Measurements from ENCODE around the gene NUP43. TPM values are rescaled to one million over a fixed set of nuclear protein-coding genes. Genes with fewer than 3 reads are reported as not detected.
"Not testable (repeated sequence)": the region's sequence is repeated elsewhere in the genome, so short reads cannot be mapped to it uniquely, and the experiment has no call there.

Gene NUP43
- polyA plus RNA-seq, 4 donors: 28.7 to 45.6 (median 44.3) TPM

- no peak for DNase-seq (ENCODE audit: low read depth in 4 of 4, low spot score in 3 of 4)
Observed at GRCh38 chr6:149698175-149698574, 48.2 kb downstream of the NUP43 start.

GRCh38 chr6:149696901-149697300 is 49.4 kb downstream of the NUP43 start:
- no peak for DNase-seq (ENCODE audit: low read depth in 4 of 4, low spot score in 3 of 4)

- DNase-seq (ENCODE audit: low read depth in 4 of 4, low spot score in 3 of 4): no peak
Observed at GRCh38 chr6:149694921-149695320, 51.4 kb downstream of the NUP43 start.

GRCh38 chr6:149691201-149691600 is 55.1 kb downstream of the NUP43 start:
- DNase-seq (ENCODE audit: low read depth in 4 of 4, low spot score in 3 of 4): no peak

GRCh38 chr6:149686230-149686629 is 60.1 kb downstream of the NUP43 start:
- DNase-seq (ENCODE audit: low read depth in 4 of 4, low spot score in 3 of 4): no peak

GRCh38 chr6:149683256-149683859 is 63.0 kb downstream of the NUP43 start:
- no peak for DNase-seq (ENCODE audit: low read depth in 4 of 4, low spot score in 3 of 4)

- DNase-seq (ENCODE audit: low read depth in 4 of 4, low spot score in 3 of 4): not testable (repeated sequence)
Observed at GRCh38 chr6:149681845-149682244, 64.5 kb downstream of the NUP43 start.

- no peak for DNase-seq (ENCODE audit: low read depth in 4 of 4, low spot score in 3 of 4)
Observed at GRCh38 chr6:149681209-149681608, 65.1 kb downstream of the NUP43 start.

GRCh38 chr6:149680503-149680902 is 65.8 kb downstream of the NUP43 start:
- DNase-seq (ENCODE audit: low read depth in 4 of 4, low spot score in 3 of 4): no peak

Other genes with a start within 250 kb of the NUP43 start
- gene PPIL4, start 200.5 kb downstream of the NUP43 start, polyA plus RNA-seq (ENCODE audit: insufficient read length in 4 of 4): 10 to 100 TPM; 50.0 to 72.2 (median 60.7) TPM
- gene GINM1, start 180.2 kb downstream of the NUP43 start, polyA plus RNA-seq (ENCODE audit: insufficient read length in 4 of 4): 10 to 100 TPM; 80.7 to 97.7 (median 89.9) TPM
- gene KATNA1, start 97.8 kb downstream of the NUP43 start, polyA plus RNA-seq (ENCODE audit: insufficient read length in 4 of 4): 10 to 100 TPM; 23.3 to 33.9 (median 29.7) TPM
- 10 to 100 TPM; 30.5 to 41.3 (median 33.9) TPM for gene LATS1, start 28.4 kb downstream of the NUP43 start, polyA plus RNA-seq (ENCODE audit: insufficient read length in 4 of 4)
- gene PCMT1, start 3.2 kb upstream of the NUP43 start, polyA plus RNA-seq (ENCODE audit: insufficient read length in 4 of 4): 100 to 1,000 TPM in 1 of 4 donors, 10 to 100 TPM in 3; 71.9 to 102 (median 89.6) TPM
- 10 to 100 TPM; 33.3 to 49.1 (median 36.2) TPM for gene LRP11, start 117.8 kb upstream of the NUP43 start, polyA plus RNA-seq (ENCODE audit: insufficient read length in 4 of 4)
- gene RAET1E, start 151.6 kb upstream of the NUP43 start, polyA plus RNA-seq (ENCODE audit: insufficient read length in 4 of 4): under 1 TPM in 3 of 4 donors, not detected in 1; 0.24 to 0.45 (median 0.44) TPM
- 1 to 10 TPM in 2 of 4 donors, under 1 TPM in 2; 0.38 to 1.5 (median 1.1) TPM for gene RAET1G, start 176.6 kb upstream of the NUP43 start, polyA plus RNA-seq (ENCODE audit: insufficient read length in 4 of 4)
- gene ULBP2, start 195.5 kb upstream of the NUP43 start, polyA plus RNA-seq (ENCODE audit: insufficient read length in 4 of 4): under 1 TPM; 0.33 to 0.92 (median 0.52) TPM
- gene ULBP1, start 217.4 kb upstream of the NUP43 start, polyA plus RNA-seq (ENCODE audit: insufficient read length in 4 of 4): 1 to 10 TPM in 2 of 4 donors, under 1 TPM in 2; 0.76 to 2.0 (median 1.2) TPM

Measured in left renal pelvis (tissue), 4 donors.